ENCODE data around the gene HINT2. TPM values are rescaled to one million over a fixed set of nuclear protein-coding genes. Genes with fewer than 3 reads are reported as not detected.

Gene HINT2
- total RNA-seq, 1 donor from 2014 or later = 27.9 TPM

- ATAC-seq (ENCODE audit: low read depth) (no peak), DNase-seq (no peak)
- peaks cover 10% of the 10 kb centered on the region for H3K4me1 Mint-ChIP-seq
- POLR2A ChIA-PET = no interaction called here
- CTCF ChIA-PET = interaction anchor here (0.9 to 2.7 kb wide), 3 partner anchors 34 to 90 kb away, joined by 4 to 28 read pairs (median 5); no protein-coding TSS in a partner anchor
- intact Hi-C loops (cut with micrococcal nuclease) = no loop called here
- H3K27ac Mint-ChIP-seq = no peak overlapping the region
- H3K36me3 Mint-ChIP-seq (ENCODE audit: low read depth) = peaks cover 16% of the 10 kb centered on the region
- H3K4me3 Mint-ChIP-seq = no peak overlapping the region
- H3K9me3 Mint-ChIP-seq = no peaks in the 10 kb centered on the region
- no peak for TF ChIP-seq CTCF (IDR thresholded peaks at IDR 0.05)
- H3K27me3 Mint-ChIP-seq = peaks cover 5% of the 10 kb centered on the region
These were observed 22.6 kb downstream of the HINT2 start for GRCh38 chr9:35792024-35792813.

- ChIA-PET POLR2A (no interaction called here), CTCF (interaction anchor here (2.7 kb wide), 1 partner anchor 91 kb away, joined by 28 read pairs; no protein-coding TSS in a partner anchor)
- Mint-ChIP-seq H3K4me1 (peaks cover 10% of the 10 kb centered on the region), H3K9me3 (no peaks in the 10 kb centered on the region), H3K4me3 (peak within 1 kb of the TSS; percentile 58), H3K27me3 (peaks cover 5% of the 10 kb centered on the region), H3K36me3 (ENCODE audit: low read depth) (peaks cover 20% of the 10 kb centered on the region), H3K27ac (no peak within 1 kb of the TSS)
- DNase-seq = no peak
- intact Hi-C loops (cut with micrococcal nuclease) = loop anchor here (2.0 kb wide), 1 partner anchor 55 kb away; no protein-coding TSS in a partner anchor
- TF ChIP-seq CTCF (IDR thresholded peaks at IDR 0.05) = no peak
- no peak for ATAC-seq (ENCODE audit: low read depth)
These were observed 23.4 kb downstream of the HINT2 start, which contains the start of gene NPR2 for GRCh38 chr9:35791297-35791921. NPR2 (plus strand) TSS chr9:35791591; CDS start chr9:35792409, 818 bp downstream.

GRCh38 chr9:35790385-35791296, 24.2 kb downstream of the HINT2 start:
- POLR2A ChIA-PET = interaction anchor here (0.6 to 1.3 kb wide), 5 partner anchors 25 to 140 kb away, joined by 3 to 6 read pairs (median 4); partner anchors contain the start of gene SIT1
- H3K27me3 Mint-ChIP-seq = peaks cover 5% of the 10 kb centered on the region
- peak overlapping the region; percentile 58 for H3K4me3 Mint-ChIP-seq
- intact Hi-C loops (cut with micrococcal nuclease) = loop anchor here (1.0 to 2.0 kb wide), 5 partner anchors 22 to 155 kb away; partner anchors contain the start of gene SPAG8
- peaks cover 27% of the 10 kb centered on the region for H3K36me3 Mint-ChIP-seq (ENCODE audit: low read depth)
- H3K4me1 Mint-ChIP-seq = peaks cover 10% of the 10 kb centered on the region
- TF ChIP-seq CTCF (IDR thresholded peaks at IDR 0.05) = no peak
- H3K27ac Mint-ChIP-seq = no peak overlapping the region
- DNase-seq (no peak), ATAC-seq (ENCODE audit: low read depth) (peak; percentile 92)
- no peaks in the 10 kb centered on the region for H3K9me3 Mint-ChIP-seq
- CTCF ChIA-PET = interaction anchor here (0.5 to 3.6 kb wide), 33 partner anchors 10 to 187 kb away, joined by 3 to 112 read pairs (median 4); partner anchors contain the start of genes FAM221B, GBA2, HINT2 and RGP1

- POLR2A ChIA-PET = interaction anchor here (0.6 to 1.3 kb wide), 5 partner anchors 26 to 139 kb away, joined by 3 to 6 read pairs (median 4); partner anchors contain the start of gene SIT1
- Mint-ChIP-seq H3K27ac (no peak overlapping the region), H3K9me3 (no peaks in the 10 kb centered on the region), H3K27me3 (peaks cover 5% of the 10 kb centered on the region), H3K4me3 (no peak overlapping the region), H3K4me1 (peaks cover 10% of the 10 kb centered on the region), H3K36me3 (ENCODE audit: low read depth) (peaks cover 30% of the 10 kb centered on the region)
- intact Hi-C loops (cut with micrococcal nuclease) = loop anchor here (1.0 to 2.0 kb wide), 5 partner anchors 22 to 155 kb away; partner anchors contain the start of gene SPAG8
- no peak for ATAC-seq (ENCODE audit: low read depth)
- no peak for DNase-seq
- no peak for TF ChIP-seq CTCF (IDR thresholded peaks at IDR 0.05)
- CTCF ChIA-PET = interaction anchor here (0.7 to 3.6 kb wide), 30 partner anchors 9 to 186 kb away, joined by 3 to 112 read pairs (median 5); partner anchors contain the start of genes GBA2, HINT2, RGP1 and SPAG8
These were observed 24.8 kb downstream of the HINT2 start for GRCh38 chr9:35790025-35790384.

Data from activated B cell treated with CpG ODN at 0.5 μM for 24 hours (primary cell).